Fibroblast of lung (primary cell): ENCODE measurements around the gene USP44. TPM values are rescaled to one million over a fixed set of nuclear protein-coding genes. Genes with fewer than 3 reads are reported as not detected.

Experiments used
- DNase-seq, 2 donors: peaks; one replicate each; pipeline versions ENCODE4 v3.0.0 to v3.0.0-alpha.2; 2010; ENCODE audit warnings: low read depth in 2 of 2
- H2AFZ ChIP-seq: 2 replicates; pipeline ENCODE4 v1.5.1; 2012; ENCODE audit warnings: low read length, control low read depth, inconsistent platforms
- H3K27ac ChIP-seq: 2 replicates; pipeline ENCODE4 v1.5.1; 2011; ENCODE audit warnings: low read length, control low read depth; ENCODE audit not compliant: insufficient read depth
- H3K27me3 ChIP-seq: 2 replicates; pipeline ENCODE4 v1.5.1; 2011; ENCODE audit warnings: mild to moderate bottlenecking, low read length; ENCODE audit not compliant: control insufficient read depth, insufficient read depth
- H3K36me3 ChIP-seq: 2 replicates; pipeline ENCODE4 v1.5.1; 2011; ENCODE audit warnings: low read length; ENCODE audit not compliant: control insufficient read depth, insufficient read depth
- H3K4me1 ChIP-seq: 2 replicates; pipeline ENCODE4 v1.5.1; 2011; ENCODE audit warnings: low read length; ENCODE audit not compliant: control insufficient read depth, insufficient read depth; ENCODE audit errors: extremely low read depth
- H3K4me2 ChIP-seq: 2 replicates; pipeline ENCODE4 v1.5.1; 2011; ENCODE audit warnings: low read length, control low read depth; ENCODE audit not compliant: insufficient read depth; ENCODE audit errors: extremely low read depth
- H3K4me3 ChIP-seq, 4 experiments: fragments of 200-600 bp in 1 of 4; sonication (generic) in 1 of 4; replicated peaks in 1 of 4; 2 replicates each; pipeline ENCODE4 v1.5.1; 2011 to 2016; ENCODE audit warnings: low read length in 4 of 4, low read depth in 3 of 4, mild to moderate bottlenecking in 3 of 4, control low read depth in 2 of 4, inconsistent platforms in 1 of 4, mixed read lengths in 1 of 4; ENCODE audit not compliant: insufficient read depth in 1 of 4; ENCODE audit errors: control extremely low read depth in 1 of 4
- H3K79me2 ChIP-seq: 2 replicates; pipeline ENCODE4 v1.5.1; 2012; ENCODE audit warnings: mild to moderate bottlenecking, low read length, inconsistent platforms; ENCODE audit not compliant: control insufficient read depth, insufficient read depth
- H3K9ac ChIP-seq: 2 replicates; pipeline ENCODE4 v1.5.1; 2011; ENCODE audit warnings: mild to moderate bottlenecking, low read length, control low read depth; ENCODE audit not compliant: insufficient read depth
- H3K9me3 ChIP-seq: 2 replicates; pipeline ENCODE4 v1.5.1; 2012; ENCODE audit warnings: low read depth, low read length; ENCODE audit not compliant: control insufficient read depth, insufficient read depth
- H4K20me1 ChIP-seq: 2 replicates; pipeline ENCODE4 v1.5.1; 2011; ENCODE audit warnings: low read length; ENCODE audit not compliant: control insufficient read depth, insufficient read depth; ENCODE audit errors: extremely low read depth
- CTCF ChIP-seq, 2 donors: IDR thresholded peaks in 1 of 2; conservative IDR thresholded peaks in 1 of 2; 1 replicate in 1 of 2; 2 replicates in 1 of 2; pipeline ENCODE4 v1.5.1; 2011 to 2012; ENCODE audit warnings: low read length in 2 of 2, control low read depth in 1 of 2, inconsistent platforms in 1 of 2, low read depth in 1 of 2, mild to moderate bottlenecking in 1 of 2
- EZH2 ChIP-seq: IDR thresholded peaks from 2 replicates; pipeline ENCODE4 v1.5.1; 2012; ENCODE audit warnings: low read length, control low read depth, mild to moderate bottlenecking; ENCODE audit errors: missing control alignments
- polyA plus RNA-seq, 2 donors: library from polyadenylated mRNA; depleted of rRNA in 1 of 2; stranded (reverse) in 1 of 2; unstranded in 1 of 2; fragments of >200 nt; gene quantifications; 2 replicates each; pipeline ENCODE4 v1.2.1, GENCODE V29; 2011 to 2012; ENCODE audit warnings: missing spikeins in 1 of 2
- total RNA-seq: library from RNA; depleted of rRNA; stranded (reverse); fragments of >200 nt; gene quantifications from 2 replicates; pipeline ENCODE4 v1.2.1, GENCODE V29; 2014

Gene USP44
- total and polyA plus RNA-seq, 2 donors (not counting 1 experiment from before 2014, with no cell fraction given), result 7.0 to 27.4 TPM

- Histone ChIP-seq H3K9ac (peak overlapping the region; percentile 88), H3K4me1 (peaks cover 3% of the 10 kb centered on the region), H3K27ac (peak overlapping the region; percentile 93), H3K27me3 (peaks cover 8% of the 10 kb centered on the region), H3K4me2 (peak overlapping the region; percentile 78), H3K79me2 (peaks cover 7% of the 10 kb centered on the region), H3K4me3 (peak overlapping the region; percentile 49 to 83 (median 74)), H2AFZ (no peak overlapping the region), H3K9me3 (no peaks in the 10 kb centered on the region), H4K20me1 (no peaks in the 10 kb centered on the region), H3K36me3 (no peaks in the 10 kb centered on the region)
- DNase-seq, result peak; percentile 49 to 66
- TF ChIP-seq EZH2 (no peak), CTCF (conservative IDR thresholded peaks at IDR 0.05 in 1 of 2, IDR thresholded peaks at IDR 0.05 in 1 of 2; ENCODE audit: low read depth in 1 of 2, low read length in 2 of 2) (no peak)
Observed at GRCh38 chr12:95547522-95548055, 3.7 kb downstream of the USP44 start.

- H3K9me3 ChIP-seq, result no peaks in the 10 kb centered on the region
- H3K4me2 ChIP-seq, result peak overlapping the region; percentile 32
- H3K9ac ChIP-seq, result no peak overlapping the region
- peaks cover 6% of the 10 kb centered on the region for H3K27me3 ChIP-seq
- H3K36me3 ChIP-seq, result no peaks in the 10 kb centered on the region
- no peaks in the 10 kb centered on the region for H4K20me1 ChIP-seq
- no peak overlapping the region for H2AFZ ChIP-seq
- no peak overlapping the region for H3K27ac ChIP-seq
- H3K79me2 ChIP-seq, result peaks cover 7% of the 10 kb centered on the region
- no peak overlapping the region for H3K4me3 ChIP-seq
- no peak for TF ChIP-seq CTCF (conservative IDR thresholded peaks at IDR 0.05 in 1 of 2, IDR thresholded peaks at IDR 0.05 in 1 of 2; ENCODE audit: low read depth in 1 of 2, low read length in 2 of 2)
- no peak for TF ChIP-seq EZH2
- no peak for DNase-seq
- H3K4me1 ChIP-seq, result peaks cover 3% of the 10 kb centered on the region
Observed at GRCh38 chr12:95546491-95546813, 4.8 kb downstream of the USP44 start.

- peak overlapping the region; percentile 10 for H3K27ac ChIP-seq
- no peak overlapping the region for H2AFZ ChIP-seq
- H3K36me3 ChIP-seq, result no peaks in the 10 kb centered on the region
- H3K9me3 ChIP-seq, result no peaks in the 10 kb centered on the region
- H3K4me3 ChIP-seq, result no peak overlapping the region
- peaks cover 3% of the 10 kb centered on the region for H3K27me3 ChIP-seq
- no peak for DNase-seq
- peaks cover 7% of the 10 kb centered on the region for H3K79me2 ChIP-seq
- H3K4me2 ChIP-seq, result peak overlapping the region; percentile 32
- H3K4me1 ChIP-seq, result peaks cover 3% of the 10 kb centered on the region
- H3K9ac ChIP-seq, result no peak overlapping the region
- TF ChIP-seq EZH2 (no peak), CTCF (conservative IDR thresholded peaks at IDR 0.05 in 1 of 2, IDR thresholded peaks at IDR 0.05 in 1 of 2; ENCODE audit: low read depth in 1 of 2, low read length in 2 of 2) (no peak)
- no peaks in the 10 kb centered on the region for H4K20me1 ChIP-seq
Observed at GRCh38 chr12:95545731-95546490, 5.4 kb downstream of the USP44 start.
